GM19099 (cell line): ENCODE results near the gene CITED1.

ENCODE experiments used
- POLR2A ChIP-seq: IDR thresholded peaks from 3 replicates; pipeline ENCODE4 v1.6.1; 2011; ENCODE audit warnings: low read depth; ENCODE audit not compliant: insufficient read length; ENCODE audit errors: extremely low read depth

Gene CITED1

DNA sequence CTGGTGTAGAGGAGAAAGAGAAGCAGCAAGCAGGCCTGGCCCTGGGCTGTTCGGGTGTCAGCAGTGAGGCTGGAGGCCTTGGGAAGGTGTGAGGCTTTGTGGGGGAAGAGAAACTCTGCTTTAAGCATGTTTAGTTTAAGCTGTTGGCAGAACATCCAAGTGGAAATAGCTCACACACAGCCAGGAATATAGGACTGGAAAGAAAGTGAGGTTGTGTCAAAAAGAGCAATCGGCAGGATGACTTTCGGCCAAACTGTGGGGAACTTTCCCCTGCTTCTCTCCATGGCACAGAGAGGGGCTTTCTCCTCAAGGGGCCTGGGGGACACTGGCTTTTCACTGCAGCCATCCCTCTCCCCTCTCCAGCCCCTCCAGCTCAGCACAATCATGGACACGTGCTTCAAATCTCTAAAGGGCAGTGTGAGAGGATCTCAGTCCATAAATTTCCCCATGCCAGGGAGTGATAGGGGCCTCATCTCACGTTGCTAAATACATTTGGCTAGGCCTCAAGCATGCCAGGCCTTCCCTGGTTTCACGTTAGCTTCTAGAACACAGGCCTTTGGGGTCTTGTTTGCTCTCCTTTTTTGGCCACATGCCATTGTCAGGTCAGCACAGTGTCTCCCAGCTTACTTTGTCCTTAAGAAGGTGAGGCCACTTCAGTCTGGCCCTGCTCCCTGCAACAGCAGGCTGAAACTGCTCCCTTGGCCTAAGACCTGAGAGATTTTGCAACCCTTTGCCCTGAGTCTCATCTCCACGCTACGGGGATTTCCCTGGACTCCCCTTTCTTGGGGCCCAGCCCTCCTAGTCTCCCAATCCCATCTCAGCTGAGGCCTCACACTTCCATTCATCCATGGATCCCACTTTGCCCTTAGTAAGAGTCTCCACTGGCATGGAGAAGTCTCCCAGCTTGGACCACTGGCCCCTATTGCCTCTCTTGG, 8.3 kb upstream of the CITED1 start:
- no peak for TF ChIP-seq POLR2A

DNA sequence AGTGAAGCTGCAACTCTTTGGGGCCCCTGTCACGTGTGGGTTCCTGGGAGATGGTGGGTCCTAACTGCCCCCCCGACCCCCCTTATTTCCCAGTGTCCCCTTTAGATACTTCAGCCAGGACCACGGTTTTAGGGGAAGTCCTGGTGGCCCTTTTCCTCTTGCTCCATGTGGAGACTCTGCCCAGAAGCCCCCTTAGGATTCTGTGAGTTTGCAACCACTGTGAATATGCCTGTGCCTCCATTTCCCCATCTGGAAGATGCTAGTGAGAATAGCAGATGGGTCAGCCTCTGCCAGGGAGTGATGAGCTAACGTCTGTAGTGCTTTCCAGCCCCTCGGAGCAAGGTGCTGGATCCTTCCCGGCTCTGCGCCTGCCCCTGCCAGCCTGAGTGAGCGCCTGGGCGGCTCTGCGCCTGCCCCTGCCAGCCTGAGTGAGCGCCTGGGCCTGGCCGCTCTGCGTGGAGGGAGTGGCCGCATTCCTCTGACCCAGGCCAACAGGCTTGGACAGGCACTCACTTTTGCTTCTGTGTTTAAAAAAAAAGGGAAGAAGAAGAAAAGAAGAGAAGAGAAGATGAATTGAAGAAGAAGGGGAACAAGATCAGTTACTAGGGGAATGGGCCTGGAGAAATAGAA, 6.7 kb upstream of the CITED1 start:
- TF ChIP-seq POLR2A, result no peak

DNA sequence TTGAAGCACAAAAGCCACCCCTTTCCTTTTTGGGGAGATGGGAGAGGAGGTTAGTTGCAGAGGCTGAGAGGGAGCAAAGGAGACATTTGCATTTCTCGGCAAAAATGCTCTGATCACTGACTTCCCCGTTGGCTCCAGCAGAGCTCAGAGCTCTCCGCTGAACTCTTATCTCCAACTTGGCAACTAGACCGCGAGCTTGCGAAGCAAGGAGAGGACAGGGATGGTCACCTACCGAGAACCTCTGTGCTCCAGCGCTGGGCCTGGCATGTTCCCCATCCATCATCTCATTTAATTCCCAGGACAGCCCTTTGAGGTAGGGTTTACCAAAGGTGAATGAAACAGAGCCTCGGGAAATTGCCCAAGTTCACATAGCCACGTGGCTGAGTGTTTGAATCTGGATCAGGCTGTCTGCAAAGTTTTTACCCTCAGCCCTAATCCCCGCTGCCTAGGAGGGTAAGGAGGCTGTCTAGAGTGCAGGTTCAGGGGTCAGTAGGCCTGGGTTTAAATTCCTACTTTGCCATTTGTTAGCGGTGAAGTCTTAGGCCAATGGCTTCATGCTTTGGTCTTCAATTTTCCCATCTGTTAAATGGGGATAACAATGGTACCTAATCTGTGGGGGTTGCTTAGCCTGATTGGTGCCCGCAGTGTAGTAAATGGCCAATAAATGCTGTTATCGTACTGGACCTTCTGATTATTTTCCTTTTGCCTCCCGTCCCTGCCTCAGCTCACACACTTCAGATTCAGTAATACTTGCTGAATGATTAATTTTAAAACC, 3.8 kb upstream of the CITED1 start:
- TF ChIP-seq POLR2A, result no peak

DNA sequence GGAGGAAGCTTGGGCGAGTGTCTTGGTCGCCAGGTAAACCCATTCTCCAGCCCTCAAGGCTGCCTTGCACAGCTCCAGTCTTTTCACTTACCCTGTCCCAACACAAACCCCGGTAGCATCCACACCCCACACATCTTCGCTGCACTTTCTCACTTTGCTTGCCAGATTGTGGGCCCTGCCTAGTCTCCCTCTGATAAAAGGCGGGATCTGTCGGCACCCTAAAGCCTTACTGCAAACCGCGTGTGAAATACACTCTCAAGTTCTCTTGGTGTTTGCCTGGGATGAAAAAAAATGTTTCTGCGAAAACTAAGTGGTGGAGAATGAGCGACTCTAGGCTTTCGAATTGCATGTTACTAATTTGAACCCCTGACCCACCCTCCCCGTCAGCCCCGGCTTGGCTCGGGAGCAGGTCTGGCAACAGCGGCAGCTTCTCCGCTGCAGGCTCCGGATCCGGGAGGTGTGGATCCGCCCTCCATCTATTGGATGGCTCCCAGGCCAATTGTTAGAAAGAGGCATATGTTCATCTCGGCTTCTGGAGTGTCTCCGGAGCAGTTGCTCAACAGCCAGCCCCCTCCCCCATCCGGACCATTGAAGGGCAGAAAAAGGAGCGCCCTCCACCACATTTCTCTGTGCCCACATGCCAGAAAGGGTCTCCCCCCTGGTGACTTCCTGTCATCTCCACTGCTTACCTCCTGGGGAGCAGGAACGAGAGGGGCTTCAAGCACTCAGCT, 3.0 kb upstream of the CITED1 start:
- TF ChIP-seq POLR2A, result no peak

DNA sequence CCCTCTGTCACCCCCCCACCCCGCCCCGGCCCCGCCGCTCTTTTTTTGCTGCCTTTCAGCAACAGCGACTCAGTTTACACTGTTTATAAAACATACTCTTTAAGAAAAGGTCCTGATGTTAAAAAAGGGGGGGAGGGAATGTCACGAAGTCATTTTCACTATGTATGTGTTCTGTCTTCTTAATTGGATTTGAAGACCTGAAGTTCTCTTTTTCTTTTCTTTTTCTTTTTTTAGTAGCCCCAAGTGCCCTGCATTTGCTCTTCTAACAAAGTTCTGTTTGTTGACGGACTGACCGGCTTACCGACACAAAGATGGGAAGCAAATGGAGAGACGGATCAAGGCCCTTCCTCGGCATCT, 2.5 kb upstream of the CITED1 start:
- TF ChIP-seq POLR2A, result no peak

DNA sequence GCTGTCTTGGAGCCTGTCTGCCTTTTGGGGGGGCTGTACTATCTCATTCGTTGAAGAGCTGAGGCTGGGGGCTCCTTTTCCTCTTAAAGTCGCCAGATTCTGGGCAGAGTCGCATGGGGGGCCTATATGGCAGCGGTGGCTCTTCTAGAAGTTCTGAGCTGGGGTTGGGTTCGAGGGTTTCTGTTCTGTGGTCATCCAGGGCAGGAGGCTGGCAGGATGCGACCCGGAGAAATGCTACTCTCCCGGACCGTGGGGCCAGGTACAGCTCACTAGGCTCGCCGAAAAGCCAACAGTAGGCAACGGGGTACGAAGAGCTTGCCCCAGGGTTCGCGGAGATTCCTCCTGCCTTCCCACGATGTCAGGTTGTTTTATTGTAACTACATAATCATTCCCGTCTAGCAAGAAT, 1.9 kb upstream of the CITED1 start:
- TF ChIP-seq POLR2A, result no peak

DNA sequence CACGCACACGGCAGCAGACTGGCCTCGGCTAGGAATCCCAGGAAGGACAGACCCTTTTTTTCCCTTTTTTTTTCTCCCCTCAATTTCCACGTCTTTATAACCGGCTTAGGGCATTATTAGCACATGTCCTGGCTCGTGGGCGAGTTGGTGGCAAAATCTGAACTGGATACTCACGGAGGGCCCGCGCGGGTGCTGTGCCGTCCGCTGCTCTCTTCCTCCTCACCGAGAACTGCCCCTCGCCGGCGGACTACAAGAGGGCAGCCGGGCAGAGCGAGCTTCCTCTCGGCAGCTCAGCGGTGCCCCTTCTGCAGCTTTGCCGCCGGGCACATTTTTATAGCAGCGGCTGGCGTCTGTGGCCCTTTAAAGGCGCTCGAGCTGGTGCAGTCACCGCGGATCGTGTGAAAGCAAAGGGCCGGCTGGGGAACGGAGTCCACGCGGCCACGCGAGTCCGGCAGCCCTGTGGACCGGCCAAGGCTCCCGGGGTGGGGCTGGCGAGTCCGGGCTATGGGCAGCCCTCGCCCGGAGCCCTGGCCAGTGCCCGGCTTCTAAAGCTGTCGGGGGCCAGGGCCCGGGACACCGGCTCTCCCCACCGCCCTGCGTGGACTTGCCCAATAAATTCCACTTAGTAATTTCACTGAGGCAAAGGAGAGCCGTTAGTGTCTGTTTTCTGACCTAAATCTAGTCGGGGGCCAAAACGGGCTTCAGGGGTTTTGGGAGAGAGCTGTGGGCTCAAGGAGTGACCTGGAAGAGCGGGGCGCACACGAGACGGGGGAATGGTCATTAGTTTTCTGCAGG, 1.3 kb upstream of the CITED1 start:
- no peak for TF ChIP-seq POLR2A

DNA sequence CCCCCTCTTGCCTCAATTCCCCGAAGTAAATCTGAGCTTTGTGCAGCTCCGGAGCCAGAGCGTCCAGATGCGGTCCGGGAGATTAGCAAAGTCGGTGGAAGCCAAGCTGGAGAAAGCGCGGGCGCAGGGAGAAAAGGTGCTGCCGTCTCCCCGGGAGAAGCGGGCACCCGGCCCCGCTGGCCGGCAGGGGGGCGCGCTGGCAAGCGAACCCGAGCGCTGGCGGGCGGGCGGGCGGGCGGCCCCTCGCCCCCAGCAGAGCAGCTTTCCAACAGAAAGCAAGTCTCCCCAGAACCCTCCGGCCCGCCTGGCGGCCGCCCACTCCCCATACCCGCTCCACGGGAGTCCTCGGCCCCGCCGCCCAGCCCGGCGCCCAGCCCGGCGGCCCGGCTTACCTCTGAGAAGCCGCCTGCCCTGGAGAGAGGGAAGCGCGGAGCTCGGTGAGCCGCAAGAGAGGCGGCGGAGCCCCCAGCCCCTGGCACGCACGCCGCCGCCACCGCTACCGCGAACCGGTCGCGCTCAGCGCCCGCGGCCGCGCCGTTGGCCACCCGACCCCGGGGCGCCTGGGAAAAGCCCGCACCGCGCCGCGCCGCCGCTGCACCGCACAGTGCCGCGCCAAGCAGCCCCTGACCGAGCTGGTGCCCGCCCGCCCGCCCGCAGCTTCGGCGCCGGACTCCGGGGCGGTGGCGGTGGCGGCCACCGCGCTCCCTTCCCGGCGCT, 529 bp upstream of the CITED1 start:
- TF ChIP-seq POLR2A, result no peak

DNA sequence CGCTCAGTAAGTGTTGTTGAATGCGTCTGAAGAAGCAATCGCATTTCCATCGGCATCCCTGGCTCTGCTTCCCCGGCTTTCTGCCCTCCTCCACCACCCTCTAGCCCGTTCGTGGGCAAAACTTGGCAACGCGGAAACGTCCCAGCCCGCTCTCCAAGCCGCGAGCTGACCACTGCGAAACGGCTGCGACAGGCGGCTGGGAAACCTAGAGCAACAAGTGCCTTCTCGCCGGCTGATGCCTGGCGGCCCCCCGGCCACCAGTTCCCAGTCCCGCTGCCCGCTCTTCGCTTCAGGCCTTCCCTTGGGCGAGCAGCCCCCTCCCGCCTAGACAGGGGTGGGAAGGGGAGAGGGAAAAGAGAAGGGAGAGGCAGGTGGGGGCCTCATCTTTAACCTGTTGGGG, 837 bp downstream of the CITED1 start:
- no peak for TF ChIP-seq POLR2A

DNA sequence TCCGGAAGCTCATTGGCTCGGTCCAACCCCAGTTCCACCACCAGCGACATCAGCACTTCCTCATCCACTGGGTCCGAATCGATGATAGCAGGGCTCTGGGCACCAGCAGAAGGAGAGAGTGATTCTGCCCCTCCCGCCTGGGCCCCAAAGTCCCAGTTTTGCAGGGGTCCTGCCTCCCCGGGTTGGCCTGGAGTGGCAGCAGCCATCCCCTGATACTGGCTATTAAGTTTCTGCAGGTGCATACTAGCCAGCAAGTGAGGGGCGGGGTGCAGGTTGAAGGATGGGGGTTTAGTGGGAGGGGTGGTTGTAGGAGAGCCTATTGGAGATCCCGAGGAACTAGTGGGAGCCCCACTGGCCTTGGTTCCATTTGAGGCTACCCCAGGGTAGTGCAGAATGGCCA, 3.9 kb downstream of the CITED1 start:
- no peak for TF ChIP-seq POLR2A

DNA sequence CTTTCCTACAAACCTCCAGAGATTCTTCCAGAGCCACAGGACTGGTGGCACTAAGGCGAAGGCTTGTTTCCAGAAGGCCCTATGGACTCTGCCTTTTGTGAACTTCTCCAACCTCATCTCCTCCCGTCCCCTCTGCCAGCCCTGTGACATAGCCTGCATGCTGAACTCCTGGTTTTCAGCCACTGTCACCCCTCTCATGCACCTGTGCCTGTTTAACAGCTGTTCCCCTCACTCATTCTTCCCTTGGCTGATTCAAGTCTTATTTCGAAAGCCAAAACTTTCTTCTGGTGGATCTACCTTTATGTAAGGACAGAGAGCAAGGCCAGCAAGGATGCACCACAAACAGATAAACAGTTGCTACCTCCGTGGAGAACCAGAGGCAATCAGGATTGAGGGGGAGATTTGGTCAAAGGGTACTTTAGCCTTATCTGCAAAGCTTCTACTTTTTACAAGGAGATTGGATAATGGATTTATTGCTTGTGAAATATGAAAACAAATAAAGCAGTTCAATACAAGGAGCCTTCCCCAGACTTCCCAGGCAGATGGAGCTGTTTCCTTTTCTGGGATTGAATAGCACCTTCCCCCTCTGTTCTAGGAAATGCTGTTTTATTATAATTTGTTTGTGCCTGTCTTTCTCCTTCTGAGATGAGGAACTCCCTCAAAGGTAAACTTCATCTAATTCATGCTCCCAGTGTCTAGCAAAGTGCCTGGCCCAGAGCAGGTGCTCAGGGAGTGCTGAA, 5.7 kb downstream of the CITED1 start:
- no peak for TF ChIP-seq POLR2A

DNA sequence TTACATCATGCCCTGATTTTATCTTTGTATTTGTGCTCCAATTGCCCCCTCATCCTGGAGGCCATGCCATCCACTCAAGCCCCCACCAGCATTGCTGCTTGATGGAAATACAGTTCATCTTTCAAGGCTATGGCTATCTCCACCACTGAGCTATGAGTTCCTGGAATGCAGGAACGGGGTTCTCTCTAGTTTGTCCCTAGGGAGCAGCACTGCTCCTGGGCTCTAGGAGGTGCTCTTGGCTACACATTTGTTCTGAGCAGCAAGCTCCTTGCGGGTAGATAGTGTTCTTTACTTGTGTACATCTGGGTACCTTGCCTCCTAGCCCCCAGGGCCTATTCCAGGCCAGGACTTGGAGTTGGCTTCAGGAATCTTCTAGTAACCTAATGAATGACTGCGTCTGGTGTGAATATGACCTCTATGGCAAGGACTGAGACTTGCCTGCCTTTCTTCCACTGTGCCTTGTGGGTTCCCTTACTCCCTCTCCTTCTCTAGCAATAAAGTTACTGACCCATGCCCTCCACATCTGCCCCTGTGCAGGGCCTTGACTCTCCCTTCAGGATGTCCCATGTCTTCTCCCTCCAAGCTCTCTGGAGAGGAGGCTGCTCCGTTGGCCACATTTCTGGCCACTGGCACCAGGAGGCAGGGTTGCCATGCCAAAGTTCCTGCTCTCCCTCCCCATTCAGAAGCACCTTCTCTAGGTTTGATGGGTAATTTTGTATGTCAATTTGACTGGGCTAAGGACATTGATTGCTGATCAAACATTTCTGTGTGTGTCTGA, 7.6 kb downstream of the CITED1 start:
- TF ChIP-seq POLR2A, result no peak
